Immature natural killer cell (primary cell): ENCODE data around the gene DNAJC25. TPM values are rescaled to one million over a fixed set of nuclear protein-coding genes. Genes with fewer than 3 reads are reported as not detected.
"Not testable (repeated sequence)": the region's sequence is repeated elsewhere in the genome, so short reads cannot be mapped to it uniquely, and the experiment has no call there.

Experiments
- DNase-seq, 3 donors: peaks; one replicate each; pipeline ENCODE4 v3.0.0; 2022; ENCODE audit warnings: mixed read lengths in 1 of 3
- H3K27ac Mint-ChIP-seq, 6 donors: one replicate each; pipeline ENCODE4 v1.8.0; 2020; ENCODE audit warnings: mixed read lengths in 6 of 6, mild to moderate bottlenecking in 5 of 6, inconsistent platforms in 4 of 6, moderate library complexity in 3 of 6
- H3K27me3 Mint-ChIP-seq, 3 donors: one replicate each; pipeline ENCODE4 v1.8.0; 2020 to 2021; ENCODE audit warnings: low read depth in 3 of 3, mild to moderate bottlenecking in 3 of 3, mixed read lengths in 3 of 3, moderate library complexity in 3 of 3, inconsistent platforms in 1 of 3
- H3K36me3 Mint-ChIP-seq, 3 donors: one replicate each; pipeline ENCODE4 v1.8.0; 2020; ENCODE audit warnings: mixed read lengths in 3 of 3, inconsistent platforms in 2 of 3, mild to moderate bottlenecking in 2 of 3
- H3K4me1 Mint-ChIP-seq, 2 donors: one replicate each; pipeline ENCODE4 v1.8.0; 2020; ENCODE audit warnings: inconsistent platforms in 2 of 2, mild to moderate bottlenecking in 2 of 2, mixed read lengths in 2 of 2, moderate library complexity in 1 of 2
- H3K4me3 Mint-ChIP-seq, 5 donors: one replicate each; pipeline ENCODE4 v1.8.0; 2020; ENCODE audit warnings: mild to moderate bottlenecking in 5 of 5, mixed read lengths in 5 of 5, inconsistent platforms in 3 of 5, moderate library complexity in 3 of 5
- H3K9me3 Mint-ChIP-seq, 6 donors: one replicate each; pipeline ENCODE4 v1.8.0; 2020; ENCODE audit warnings: mild to moderate bottlenecking in 6 of 6, mixed read lengths in 6 of 6, inconsistent platforms in 4 of 6, moderate library complexity in 3 of 6
- polyA plus RNA-seq, 3 donors: library from polyadenylated mRNA; unstranded; fragments of 300-500 nt; fragmentation: Illumina TruSeq; gene quantifications; one replicate each; pipeline ENCODE4 v1.2.3, GENCODE V29; 2021

Gene DNAJC25
- polyA plus RNA-seq, 3 donors from 2014 or later = 2.1 to 7.7 (median 2.6) TPM

DNA sequence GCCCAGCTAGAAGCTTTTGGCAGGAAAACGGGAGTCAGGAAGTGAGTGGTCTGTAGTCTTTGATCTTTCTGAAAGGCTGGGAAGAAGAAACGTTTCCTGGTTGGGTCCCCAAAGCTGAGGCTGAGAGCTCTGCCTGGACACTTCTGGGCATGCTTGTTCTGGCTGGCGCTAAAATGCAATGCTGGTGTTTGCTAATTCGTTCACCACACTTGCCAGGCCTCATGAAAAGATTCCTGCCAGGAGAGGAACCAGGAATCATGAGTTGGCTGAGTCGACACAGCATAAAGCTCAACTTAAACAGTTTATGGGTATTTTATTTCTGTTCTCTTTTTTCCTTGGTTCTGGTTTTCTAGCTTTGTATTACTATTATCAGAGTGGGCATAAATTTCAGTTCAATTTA, 21.0 kb upstream of the DNAJC25 start:
- Mint-ChIP-seq H3K27me3 (peaks cover 5 to 11% (median 10%) of the 10 kb centered on the region in 3 donors), H3K4me1 (no peaks in the 10 kb centered on the region), H3K36me3 (no peaks in the 10 kb centered on the region), H3K9me3 (no peaks in the 10 kb centered on the region), H3K4me3 (no peak overlapping the region), H3K27ac (no peak overlapping the region)
- DNase-seq = no peak

- no peak for DNase-seq
- H3K4me1 Mint-ChIP-seq = no peaks in the 10 kb centered on the region
- H3K36me3 Mint-ChIP-seq = no peaks in the 10 kb centered on the region
- peaks cover 5 to 11% (median 8%) of the 10 kb centered on the region in 3 donors for H3K27me3 Mint-ChIP-seq
- H3K4me3 Mint-ChIP-seq = no peak overlapping the region
- H3K27ac Mint-ChIP-seq = no peak overlapping the region
- H3K9me3 Mint-ChIP-seq = no peaks in the 10 kb centered on the region
Observed at GRCh38 chr9:111610845-111611244, 20.3 kb upstream of the DNAJC25 start.

DNA sequence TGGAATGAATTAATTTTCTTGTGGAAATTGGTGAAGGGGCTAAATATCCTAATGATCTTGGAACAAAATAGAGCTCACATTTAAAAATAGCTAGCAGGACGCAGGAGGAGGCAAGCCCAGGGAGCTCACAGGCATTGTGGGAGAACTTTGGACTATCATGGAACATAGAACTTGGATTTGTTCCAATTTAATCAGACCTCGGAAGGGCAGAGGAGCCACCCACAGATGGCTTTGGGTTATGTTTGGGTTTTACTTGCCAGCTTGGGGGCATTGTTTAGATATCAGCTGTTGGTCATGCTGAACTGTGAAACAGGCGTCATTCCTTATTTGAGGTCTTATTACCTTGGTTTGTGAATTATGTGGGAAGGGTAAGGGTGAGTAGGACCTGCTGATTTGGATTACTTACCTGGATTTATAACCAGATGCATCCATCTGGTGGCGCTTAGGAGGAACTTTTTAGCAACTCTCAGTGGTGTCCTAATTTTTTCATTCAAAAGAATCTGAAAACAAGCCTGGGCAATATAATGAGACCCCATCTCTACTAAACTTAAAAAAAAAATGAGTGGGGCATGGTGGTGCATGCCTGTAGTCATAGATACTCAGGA, 17.6 kb upstream of the DNAJC25 start:
- H3K4me1 Mint-ChIP-seq = no peaks in the 10 kb centered on the region
- H3K36me3 Mint-ChIP-seq = no peaks in the 10 kb centered on the region
- H3K4me3 Mint-ChIP-seq = no peak overlapping the region
- H3K27ac Mint-ChIP-seq = no peak overlapping the region
- no peaks in the 10 kb centered on the region for H3K9me3 Mint-ChIP-seq
- H3K27me3 Mint-ChIP-seq = peaks cover 7 to 13% (median 8%) of the 10 kb centered on the region in 3 donors
- DNase-seq = no peak

DNA sequence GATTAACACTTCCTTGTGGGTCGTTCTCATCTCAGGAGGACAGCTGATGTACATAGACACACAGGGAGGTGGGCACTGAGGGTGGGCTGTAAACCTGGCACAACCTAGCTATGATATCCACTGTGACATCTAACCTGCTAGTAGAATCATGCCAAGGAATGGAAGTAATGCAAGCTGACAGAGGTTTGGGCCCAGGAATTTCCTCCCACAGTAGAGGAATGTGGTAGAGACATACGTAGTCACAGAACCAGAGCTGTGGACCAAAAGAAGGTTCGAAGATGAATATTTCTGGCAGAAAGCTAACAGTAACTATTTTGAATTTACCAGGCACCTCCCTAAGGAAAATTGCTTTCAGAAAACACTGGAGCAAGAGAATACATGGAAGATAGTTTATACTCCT, 15.2 kb upstream of the DNAJC25 start:
- no peak for DNase-seq
- no peaks in the 10 kb centered on the region for H3K9me3 Mint-ChIP-seq
- H3K36me3 Mint-ChIP-seq = no peaks in the 10 kb centered on the region
- no peak overlapping the region for H3K4me3 Mint-ChIP-seq
- no peaks in the 10 kb centered on the region for H3K4me1 Mint-ChIP-seq
- peaks cover 7 to 10% (median 10%) of the 10 kb centered on the region in 3 donors for H3K27me3 Mint-ChIP-seq
- no peak overlapping the region for H3K27ac Mint-ChIP-seq

- not testable (repeated sequence) for H3K9me3 Mint-ChIP-seq, H3K27ac Mint-ChIP-seq, H3K27me3 Mint-ChIP-seq, H3K4me3 Mint-ChIP-seq, H3K36me3 Mint-ChIP-seq, H3K4me1 Mint-ChIP-seq, DNase-seq
Observed at GRCh38 chr9:111617349-111617748, 13.8 kb upstream of the DNAJC25 start.

DNA sequence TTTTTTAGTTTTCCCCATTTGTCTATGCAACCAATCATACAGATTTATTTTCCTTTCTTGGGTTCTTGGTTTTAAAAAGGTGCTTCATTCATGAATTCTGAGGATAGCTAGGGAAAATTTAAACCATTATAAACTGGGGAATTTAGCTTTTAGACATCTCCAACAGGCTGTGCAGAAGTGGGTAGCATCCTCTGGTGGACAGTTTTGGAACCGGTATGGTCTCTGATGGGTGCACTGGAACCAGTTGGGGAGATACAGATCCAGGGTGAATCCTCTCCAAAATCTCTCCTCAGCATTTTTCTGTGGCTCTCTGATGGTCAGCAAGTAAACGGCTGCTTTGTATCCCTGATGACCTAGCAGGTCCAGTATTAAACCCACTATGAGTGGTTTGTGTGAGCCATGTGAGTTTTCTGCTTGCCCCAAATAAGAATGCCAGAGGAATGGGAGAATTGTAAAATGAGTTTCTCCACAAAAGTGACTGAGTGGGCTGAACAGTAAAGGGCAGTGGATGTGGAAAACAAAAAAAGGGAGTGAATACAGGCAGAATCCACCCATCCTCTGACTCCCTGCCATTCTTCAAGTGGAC, 9.1 kb upstream of the DNAJC25 start:
- H3K27me3 Mint-ChIP-seq = peaks cover 4 to 6% (median 6%) of the 10 kb centered on the region in 3 donors
- DNase-seq = peak in 1 of 3 donors; percentile 30
- no peaks in the 10 kb centered on the region for H3K9me3 Mint-ChIP-seq
- no peak overlapping the region for H3K4me3 Mint-ChIP-seq
- H3K36me3 Mint-ChIP-seq = no peaks in the 10 kb centered on the region
- no peak overlapping the region for H3K27ac Mint-ChIP-seq
- no peaks in the 10 kb centered on the region for H3K4me1 Mint-ChIP-seq

GRCh38 chr9:111622626-111623025, 8.5 kb upstream of the DNAJC25 start:
- no peak overlapping the region for H3K4me3 Mint-ChIP-seq
- no peaks in the 10 kb centered on the region for H3K36me3 Mint-ChIP-seq
- H3K27ac Mint-ChIP-seq = no peak overlapping the region
- no peaks in the 10 kb centered on the region for H3K9me3 Mint-ChIP-seq
- peaks cover 4 to 6% (median 6%) of the 10 kb centered on the region in 3 donors for H3K27me3 Mint-ChIP-seq
- H3K4me1 Mint-ChIP-seq = no peaks in the 10 kb centered on the region
- no peak for DNase-seq

DNA sequence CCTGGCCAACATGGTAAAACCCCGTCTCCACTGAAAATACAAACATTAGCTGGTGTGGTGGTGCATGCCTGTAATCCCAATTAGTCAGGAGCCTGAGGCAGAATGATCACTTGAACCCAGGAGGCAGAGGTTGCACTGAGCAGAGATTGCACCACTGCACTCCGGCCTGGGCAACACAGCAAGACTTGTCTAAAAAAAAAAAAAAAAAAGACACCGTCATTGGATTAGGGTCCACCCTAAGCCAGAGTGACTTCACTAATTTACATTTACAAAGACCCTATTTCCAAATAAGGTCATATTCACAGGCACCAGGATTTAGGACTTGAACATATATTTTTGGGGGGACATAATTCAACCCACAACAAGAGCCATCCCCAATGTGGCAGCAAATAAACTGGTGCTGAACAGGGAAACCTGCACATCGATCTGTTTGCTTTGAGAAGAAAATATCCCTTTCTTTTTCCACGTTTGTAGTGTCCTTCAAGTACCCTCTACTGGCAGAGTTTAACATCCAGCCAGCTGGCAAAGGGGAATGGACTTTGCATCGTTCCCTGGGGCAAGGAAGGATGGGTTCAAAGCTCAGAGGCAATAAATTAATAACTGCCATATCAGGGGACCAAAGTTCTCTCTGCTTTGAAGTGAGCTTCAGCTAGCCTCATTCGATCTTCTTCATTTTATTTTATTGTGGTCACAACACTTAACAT, 3.7 kb upstream of the DNAJC25 start:
- peaks cover 3 to 12% (median 8%) of the 10 kb centered on the region in 3 donors for H3K27me3 Mint-ChIP-seq
- no peak for DNase-seq
- peaks cover 17 to 19% of the 10 kb centered on the region in 2 donors for H3K4me1 Mint-ChIP-seq
- no peak overlapping the region for H3K4me3 Mint-ChIP-seq
- H3K9me3 Mint-ChIP-seq = no peaks in the 10 kb centered on the region
- no peak overlapping the region for H3K27ac Mint-ChIP-seq
- H3K36me3 Mint-ChIP-seq = no peaks in the 10 kb centered on the region

DNA sequence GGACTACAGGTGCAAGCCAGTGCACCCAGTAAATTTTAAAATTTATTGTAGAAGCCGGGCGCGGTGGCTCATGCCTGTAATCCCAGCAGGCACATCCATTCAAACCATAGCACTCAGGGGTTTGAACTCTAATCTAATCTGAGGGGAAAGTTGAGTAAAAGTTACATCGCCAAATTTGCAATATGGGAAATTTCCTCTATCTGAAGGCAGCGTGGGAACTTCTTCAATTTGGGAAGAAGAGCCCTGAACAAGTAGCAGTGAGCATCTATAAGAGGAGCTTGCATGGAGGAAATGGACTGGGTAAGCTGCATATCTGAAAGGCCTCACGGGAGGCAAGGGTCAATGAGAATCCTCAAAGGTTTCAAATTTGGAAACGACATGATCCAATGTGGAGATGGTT, 2.7 kb upstream of the DNAJC25 start:
- no peak overlapping the region for H3K27ac Mint-ChIP-seq
- peaks cover 27 to 29% of the 10 kb centered on the region in 2 donors for H3K4me1 Mint-ChIP-seq
- H3K27me3 Mint-ChIP-seq = peaks cover 5 to 13% (median 5%) of the 10 kb centered on the region in 3 donors
- H3K9me3 Mint-ChIP-seq = no peaks in the 10 kb centered on the region
- no peaks in the 10 kb centered on the region for H3K36me3 Mint-ChIP-seq
- H3K4me3 Mint-ChIP-seq = no peak overlapping the region
- no peak for DNase-seq

- peaks cover 32 to 48% of the 10 kb centered on the region in 2 donors for H3K4me1 Mint-ChIP-seq
- no peaks in the 10 kb centered on the region for H3K9me3 Mint-ChIP-seq
Observed at GRCh38 chr9:111630182-111630963, 761 bp upstream of the DNAJC25 start.

DNA sequence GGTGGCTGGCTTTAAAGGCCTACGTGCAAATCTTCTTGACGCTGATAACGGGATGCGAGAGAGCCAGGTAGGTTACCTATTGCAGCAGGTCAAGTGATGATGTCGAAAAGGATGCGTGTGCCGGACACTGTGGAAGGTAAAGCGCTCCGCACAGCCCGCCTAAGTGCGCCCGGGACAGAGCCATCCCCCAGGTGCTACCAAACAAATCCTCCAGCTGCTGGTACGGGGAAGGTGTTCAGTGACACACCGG, 245 bp upstream of the DNAJC25 start:
- Mint-ChIP-seq H3K27ac (peak overlapping the region; percentile 88 to 92 (median 90)), H3K27me3 (peaks cover 5 to 10% (median 5%) of the 10 kb centered on the region in 3 donors), H3K4me3 (peak overlapping the region; percentile 93 to 100 (median 96)), H3K4me1 (peaks cover 34 to 53% of the 10 kb centered on the region in 2 donors), H3K36me3 (no peaks in the 10 kb centered on the region), H3K9me3 (no peaks in the 10 kb centered on the region)
- no peak for DNase-seq

More at GRCh38 chr9:111630182-111630963, 761 bp upstream of the DNAJC25 start:
- peak overlapping the region; percentile 88 to 92 (median 90) for H3K27ac Mint-ChIP-seq
- H3K36me3 Mint-ChIP-seq = no peaks in the 10 kb centered on the region
- DNase-seq = no peak
- peak overlapping the region; percentile 93 to 100 (median 96) for H3K4me3 Mint-ChIP-seq
- H3K27me3 Mint-ChIP-seq = peaks cover 5 to 10% (median 5%) of the 10 kb centered on the region in 3 donors

GRCh38 chr9:111632060-111632459, 926 bp downstream of the DNAJC25 start:
- peaks cover 5 to 10% (median 5%) of the 10 kb centered on the region in 3 donors for H3K27me3 Mint-ChIP-seq
- H3K4me3 Mint-ChIP-seq = peak overlapping the region; percentile 87 to 97 (median 96)
- no peak for DNase-seq
- H3K36me3 Mint-ChIP-seq = no peaks in the 10 kb centered on the region
- peak overlapping the region; percentile 89 to 96 (median 91) for H3K27ac Mint-ChIP-seq
- H3K9me3 Mint-ChIP-seq = no peaks in the 10 kb centered on the region
- peaks cover 34 to 54% of the 10 kb centered on the region in 2 donors for H3K4me1 Mint-ChIP-seq

DNA sequence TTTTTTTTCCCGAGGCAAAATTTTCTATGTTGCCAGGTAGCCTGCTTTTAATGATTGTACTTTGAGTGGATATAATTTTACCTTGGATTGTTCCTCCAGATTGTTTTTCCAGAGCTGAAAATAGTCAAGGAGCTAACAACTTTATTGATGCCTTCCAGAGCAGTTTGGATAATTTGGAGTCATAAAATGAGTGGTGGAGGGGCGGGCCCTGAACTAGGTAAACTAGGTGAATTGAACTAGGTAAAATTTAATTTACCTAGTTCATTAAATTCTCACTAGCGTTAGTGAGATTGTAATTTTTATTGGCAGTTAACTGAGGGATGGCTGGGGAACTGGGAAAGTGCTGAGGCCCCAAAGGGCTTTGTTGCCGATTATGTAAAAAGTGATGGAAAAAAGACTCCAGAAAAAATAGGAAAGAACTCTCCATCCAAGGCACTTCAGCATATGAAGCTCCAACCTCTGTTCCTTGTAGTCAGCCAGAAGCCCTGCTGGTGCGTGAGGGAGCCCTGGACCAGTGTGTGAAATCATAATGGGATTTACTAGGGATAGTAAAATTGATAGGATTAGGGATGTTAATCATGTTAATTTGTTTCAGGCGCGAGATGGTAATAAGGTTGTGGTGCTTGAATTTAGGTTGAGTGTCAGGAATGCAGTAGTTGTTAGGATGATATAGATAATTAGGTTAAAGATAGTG, 1.7 kb downstream of the DNAJC25 start:
- no peak for DNase-seq
- Mint-ChIP-seq H3K4me1 (peaks cover 34 to 54% of the 10 kb centered on the region in 2 donors), H3K36me3 (no peaks in the 10 kb centered on the region), H3K27ac (peak overlapping the region; percentile 89 to 96 (median 91)), H3K9me3 (no peaks in the 10 kb centered on the region), H3K27me3 (peaks cover 5 to 10% (median 5%) of the 10 kb centered on the region in 3 donors), H3K4me3 (peak overlapping the region in 4 of 5 donors; percentile 87 to 96 (median 94))
